HG03521 (cell line): ENCODE results near the gene STXBP5.
"Not testable (repeated sequence)": the region's sequence is repeated elsewhere in the genome, so short reads cannot be mapped to it uniquely, and the experiment has no call there.

Experiments
- ATAC-seq: cut with Tn5 transposase; IDR thresholded peaks from one replicate; pipeline ENCODE4 v1.9.1; 2021; ENCODE audit warnings: mild to moderate bottlenecking, moderate library complexity; ENCODE audit not compliant: unreplicated experiment

STXBP5 gene

GRCh38 chr6:147234685-147235084 is 30.5 kb downstream of the STXBP5 start:
- ATAC-seq: no peak

- no peak for ATAC-seq
These were observed 33.9 kb downstream of the STXBP5 start for GRCh38 chr6:147238164-147238563.

GRCh38 chr6:147238906-147239305 is 34.7 kb downstream of the STXBP5 start:
- no peak for ATAC-seq

GRCh38 chr6:147244832-147245231 is 40.6 kb downstream of the STXBP5 start:
- ATAC-seq: no peak

GRCh38 chr6:147245693-147246092 is 41.5 kb downstream of the STXBP5 start:
- ATAC-seq: no peak

GRCh38 chr6:147246853-147247635 is 42.8 kb downstream of the STXBP5 start:
- no peak for ATAC-seq

- no peak for ATAC-seq
These were observed 44.6 kb downstream of the STXBP5 start for GRCh38 chr6:147248859-147249258.

GRCh38 chr6:147251072-147251471 is 46.9 kb downstream of the STXBP5 start:
- ATAC-seq: no peak

- ATAC-seq: not testable (repeated sequence)
These were observed 50.8 kb downstream of the STXBP5 start for GRCh38 chr6:147254929-147255473.

- no peak for ATAC-seq
These were observed 51.9 kb downstream of the STXBP5 start for GRCh38 chr6:147255948-147256674.

GRCh38 chr6:147257760-147258159 is 53.5 kb downstream of the STXBP5 start:
- no peak for ATAC-seq

GRCh38 chr6:147260091-147260490 is 55.9 kb downstream of the STXBP5 start:
- ATAC-seq: no peak

- no peak for ATAC-seq
These were observed 58.7 kb downstream of the STXBP5 start for GRCh38 chr6:147262946-147263345.

GRCh38 chr6:147266821-147267220 is 62.6 kb downstream of the STXBP5 start:
- ATAC-seq: no peak

GRCh38 chr6:147267658-147268057 is 63.4 kb downstream of the STXBP5 start:
- ATAC-seq: no peak

- no peak for ATAC-seq
These were observed 64.0 kb downstream of the STXBP5 start for GRCh38 chr6:147268254-147268653.

GRCh38 chr6:147274012-147274411 is 69.8 kb downstream of the STXBP5 start:
- ATAC-seq: no peak

- ATAC-seq: no peak
These were observed 70.6 kb downstream of the STXBP5 start for GRCh38 chr6:147274776-147275175.

GRCh38 chr6:147278891-147279290 is 74.7 kb downstream of the STXBP5 start:
- no peak for ATAC-seq

- no peak for ATAC-seq
These were observed 75.2 kb downstream of the STXBP5 start for GRCh38 chr6:147279427-147279826.

GRCh38 chr6:147281895-147282565 is 77.8 kb downstream of the STXBP5 start:
- no peak for ATAC-seq
